SK-N-DZ (cell line): ENCODE results near the gene SOHLH1. TPM values are rescaled to one million over a fixed set of nuclear protein-coding genes. Genes with fewer than 3 reads are reported as not detected.

Experiments used
- DNase-seq: peaks from one replicate; pipeline ENCODE4 v3.0.0-alpha.2; 2015; ENCODE audit warnings: low spot score
- polyA plus RNA-seq, 2 experiments: library from polyadenylated mRNA; depleted of rRNA; stranded (reverse); fragments of >200 nt; gene quantifications; 2 replicates each; pipeline ENCODE4 v1.2.3, GENCODE V29; 2014

The SOHLH1 gene, protein sequence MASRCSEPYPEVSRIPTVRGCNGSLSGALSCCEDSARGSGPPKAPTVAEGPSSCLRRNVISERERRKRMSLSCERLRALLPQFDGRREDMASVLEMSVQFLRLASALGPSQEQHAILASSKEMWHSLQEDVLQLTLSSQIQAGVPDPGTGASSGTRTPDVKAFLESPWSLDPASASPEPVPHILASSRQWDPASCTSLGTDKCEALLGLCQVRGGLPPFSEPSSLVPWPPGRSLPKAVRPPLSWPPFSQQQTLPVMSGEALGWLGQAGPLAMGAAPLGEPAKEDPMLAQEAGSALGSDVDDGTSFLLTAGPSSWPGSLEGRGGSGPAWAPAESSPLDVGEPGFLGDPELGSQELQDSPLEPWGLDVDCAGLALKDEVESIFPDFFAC
- not detected in 2 replicates for polyA plus RNA-seq (2014; cell fraction: cytosol; rRNA removed)
- not detected in 2 replicates for polyA plus RNA-seq (2014; cell fraction: nucleus; rRNA removed)

- no peak for DNase-seq
These were observed at the start of gene SOHLH1 for GRCh38 chr9:135699440-135699839. TSS of gene SOHLH1 (minus strand) at chr9:135699481. CDS start at chr9:135699467, 14 bp downstream.

- no peak for DNase-seq
These were observed 49.4 kb upstream of the SOHLH1 start for GRCh38 chr9:135748676-135749075.

- DNase-seq, result no peak
These were observed 48.0 kb upstream of the SOHLH1 start for GRCh38 chr9:135747311-135747710.

GRCh38 chr9:135746565-135746964 lies 47.3 kb upstream of the SOHLH1 start:
- DNase-seq, result no peak

DNA sequence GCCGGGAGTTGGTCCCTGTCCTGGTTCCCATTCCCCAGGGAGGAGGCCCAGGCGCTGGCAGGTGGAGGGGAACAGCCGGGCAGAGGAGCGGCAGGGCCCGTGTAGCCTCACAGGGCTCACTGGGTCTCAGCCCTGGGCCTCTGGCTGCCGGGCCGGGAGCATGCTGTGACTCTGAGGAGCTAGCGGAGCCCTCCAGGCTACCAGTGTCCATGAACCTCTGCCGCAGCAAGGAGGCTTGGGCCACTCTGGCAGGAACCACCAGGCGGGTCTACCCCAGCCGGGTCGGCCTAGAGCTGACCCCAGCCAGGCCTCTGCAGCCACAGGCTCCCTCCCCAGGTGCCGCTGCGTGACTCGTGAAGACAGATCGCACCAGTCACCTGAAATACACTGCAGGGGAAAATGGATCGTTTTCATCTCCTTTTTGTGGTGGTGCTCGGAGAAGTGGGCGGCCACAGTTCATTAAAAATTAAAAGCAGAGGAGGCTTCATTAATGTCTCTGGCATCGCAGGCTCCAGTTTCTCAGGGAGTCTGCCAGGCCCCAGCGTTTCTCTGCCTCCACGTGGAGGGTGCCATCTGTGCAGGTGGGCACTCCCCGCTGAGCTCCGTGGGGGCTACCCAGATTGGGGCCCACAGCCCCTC lies 46.5 kb upstream of the SOHLH1 start:
- DNase-seq, result no peak

GRCh38 chr9:135745189-135745588 lies 45.9 kb upstream of the SOHLH1 start:
- DNase-seq, result no peak

DNA sequence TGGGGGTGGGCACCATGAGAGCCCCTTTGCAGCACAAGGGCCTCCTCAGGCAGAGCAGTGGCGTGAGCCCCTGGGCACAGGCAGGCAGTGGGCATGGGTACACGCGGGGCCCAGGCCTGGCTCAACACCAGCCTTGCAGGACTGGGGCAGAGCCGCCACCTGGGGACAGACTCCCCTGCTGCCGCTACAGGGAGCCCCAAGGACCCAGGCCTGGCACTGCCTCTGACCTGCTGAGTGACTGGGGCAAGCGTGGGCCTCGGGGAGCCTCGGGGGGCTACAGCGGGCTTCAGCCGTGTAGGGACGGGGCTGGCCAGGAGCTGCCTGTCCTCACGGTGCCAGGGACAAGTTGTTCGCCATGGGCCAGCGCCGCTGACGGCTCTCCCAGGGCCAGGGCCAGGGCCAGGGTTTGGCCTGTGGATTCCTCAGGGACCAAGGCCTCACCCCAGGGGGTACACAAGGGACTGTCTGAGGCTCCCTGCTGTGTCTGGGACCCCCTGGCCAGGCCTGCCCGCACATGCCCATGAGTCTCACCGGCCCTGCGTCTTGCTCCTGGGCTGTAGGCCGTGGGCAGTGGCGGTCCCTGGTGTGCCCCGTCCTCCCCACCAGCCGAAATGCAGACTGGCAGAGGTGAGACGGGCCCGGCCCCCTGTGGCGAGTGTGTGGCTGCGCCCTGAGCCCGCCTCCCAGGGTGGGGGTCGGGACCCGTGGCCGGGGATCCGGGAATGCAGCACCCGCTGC lies 45.2 kb upstream of the SOHLH1 start:
- no peak for DNase-seq

- DNase-seq, result no peak
These were observed 44.5 kb upstream of the SOHLH1 start for GRCh38 chr9:135743546-135744332.

GRCh38 chr9:135743021-135743420 lies 43.7 kb upstream of the SOHLH1 start:
- DNase-seq, result no peak

GRCh38 chr9:135741276-135742219 lies 42.3 kb upstream of the SOHLH1 start:
- no peak for DNase-seq

DNA sequence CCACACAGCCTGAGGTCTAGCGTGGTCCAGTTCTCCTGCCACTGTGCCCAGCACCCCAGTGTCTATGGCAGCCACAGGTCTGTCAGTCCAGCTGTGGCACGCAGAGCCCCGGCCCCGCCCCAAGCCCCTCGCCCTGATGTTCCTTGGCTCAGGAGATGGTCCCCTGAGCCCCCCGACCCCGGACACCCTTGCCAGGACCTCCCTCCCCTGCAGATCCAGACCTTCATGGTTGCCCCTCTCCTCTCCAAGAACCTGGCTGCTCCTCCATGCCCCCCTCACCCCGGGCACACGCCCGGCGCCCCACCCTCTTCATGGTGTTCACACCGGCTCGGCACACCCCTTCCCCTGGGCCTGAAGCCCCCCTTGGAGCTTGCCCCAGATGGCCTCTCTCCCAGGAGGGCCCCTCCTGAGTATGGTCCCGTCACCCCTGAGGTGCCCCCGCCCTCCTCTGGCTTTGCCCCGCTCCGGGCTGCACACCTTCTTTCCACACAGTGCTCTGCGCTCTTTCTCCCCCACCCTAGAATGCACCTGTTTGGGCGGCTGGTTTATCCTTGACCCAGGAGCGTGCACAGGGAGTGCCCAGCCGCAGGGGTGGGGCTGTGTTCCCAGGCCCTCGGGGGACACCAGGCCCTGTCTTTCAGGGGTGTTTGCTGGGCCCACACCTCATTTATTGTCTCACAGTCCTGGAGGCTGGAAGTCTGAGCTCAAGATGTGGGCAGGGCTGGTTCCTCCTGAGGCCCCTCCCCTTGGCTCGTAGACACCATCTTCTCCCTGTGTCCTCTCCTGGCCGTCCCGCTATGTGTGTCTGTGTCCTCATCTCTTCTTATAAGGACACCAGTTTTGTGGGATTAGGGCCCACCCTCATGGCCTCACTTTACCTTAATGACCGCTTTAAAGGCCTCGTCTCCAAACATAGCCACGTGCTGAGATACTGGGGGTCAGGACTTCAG lies 40.3 kb upstream of the SOHLH1 start:
- DNase-seq, result no peak

DNA sequence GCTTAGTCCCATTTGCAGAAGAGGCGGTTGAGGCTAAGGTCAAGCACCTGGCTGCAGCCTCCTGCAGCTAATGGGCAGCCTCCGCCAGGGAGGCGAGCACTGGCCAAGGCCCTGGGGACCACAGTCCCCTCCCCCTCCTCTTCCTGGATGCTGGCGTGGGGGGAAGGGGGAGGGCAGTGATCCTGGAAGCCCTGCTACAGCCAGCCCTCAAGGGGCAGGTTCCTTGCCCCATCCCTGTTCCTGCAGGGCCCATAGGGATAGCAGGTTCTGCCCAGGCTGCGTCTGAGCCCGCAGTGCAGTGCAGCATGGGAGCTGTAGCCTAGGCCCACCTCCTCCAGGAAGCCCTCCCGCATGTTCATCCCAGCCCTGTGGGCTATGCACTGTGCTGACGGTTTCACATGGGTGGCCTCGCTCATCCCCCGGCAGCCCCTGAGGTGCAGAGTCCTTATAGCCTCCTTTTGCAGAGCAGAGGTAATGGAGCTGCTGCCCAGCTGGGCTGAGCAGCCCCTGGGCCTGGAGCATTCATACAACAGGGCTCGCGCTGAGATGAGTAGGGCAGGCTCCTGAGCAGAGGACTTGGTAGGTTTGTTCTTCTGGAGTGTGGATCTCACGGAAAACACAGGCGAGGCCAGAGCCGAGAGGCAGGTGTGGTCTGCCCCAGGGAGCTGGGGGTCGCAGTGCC lies 38.7 kb upstream of the SOHLH1 start:
- no peak for DNase-seq

DNA sequence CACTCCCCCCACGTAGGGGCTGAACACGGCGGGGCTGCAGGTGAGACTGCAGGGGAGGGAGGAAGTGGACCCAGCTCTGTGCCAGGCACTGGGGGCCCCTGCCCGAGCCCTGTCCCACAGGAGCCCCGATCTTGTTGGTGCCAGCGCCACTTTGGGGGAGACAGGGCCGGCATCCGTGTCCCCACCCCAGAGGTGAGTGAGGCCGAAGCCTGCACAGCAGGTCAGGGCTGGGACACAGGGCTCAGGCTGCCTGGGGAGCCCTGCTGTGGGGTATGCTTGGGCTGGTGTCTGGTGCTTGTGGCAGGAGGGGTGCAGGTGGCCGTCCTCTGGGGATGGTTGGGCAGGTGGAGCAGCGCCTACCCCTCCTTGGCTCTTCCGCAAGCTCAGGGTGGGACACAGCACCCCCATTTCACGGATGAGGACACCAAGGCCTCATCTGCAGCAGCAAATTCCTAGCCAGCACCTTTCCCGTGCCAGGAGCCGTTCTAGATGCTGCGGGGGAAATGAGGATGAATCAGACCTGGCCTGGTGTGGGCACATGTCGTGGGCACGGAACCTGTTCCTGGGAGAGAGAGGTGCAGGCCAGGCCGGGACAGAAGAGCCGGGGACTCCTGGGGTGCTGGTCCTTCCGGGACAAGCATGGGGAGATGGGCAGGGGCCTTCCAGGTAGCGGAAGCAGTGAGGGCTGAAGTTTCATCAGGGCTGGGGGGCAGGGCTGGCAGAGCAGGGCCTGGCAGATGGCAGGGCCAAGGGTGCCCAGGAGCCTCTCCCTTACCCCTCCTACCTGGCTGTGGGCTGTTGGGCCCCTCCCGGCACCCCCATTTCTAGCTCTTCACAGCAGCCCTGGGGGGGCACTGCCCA lies 37.9 kb upstream of the SOHLH1 start:
- no peak for DNase-seq

GRCh38 chr9:135736272-135736978 lies 37.1 kb upstream of the SOHLH1 start:
- no peak for DNase-seq

DNA sequence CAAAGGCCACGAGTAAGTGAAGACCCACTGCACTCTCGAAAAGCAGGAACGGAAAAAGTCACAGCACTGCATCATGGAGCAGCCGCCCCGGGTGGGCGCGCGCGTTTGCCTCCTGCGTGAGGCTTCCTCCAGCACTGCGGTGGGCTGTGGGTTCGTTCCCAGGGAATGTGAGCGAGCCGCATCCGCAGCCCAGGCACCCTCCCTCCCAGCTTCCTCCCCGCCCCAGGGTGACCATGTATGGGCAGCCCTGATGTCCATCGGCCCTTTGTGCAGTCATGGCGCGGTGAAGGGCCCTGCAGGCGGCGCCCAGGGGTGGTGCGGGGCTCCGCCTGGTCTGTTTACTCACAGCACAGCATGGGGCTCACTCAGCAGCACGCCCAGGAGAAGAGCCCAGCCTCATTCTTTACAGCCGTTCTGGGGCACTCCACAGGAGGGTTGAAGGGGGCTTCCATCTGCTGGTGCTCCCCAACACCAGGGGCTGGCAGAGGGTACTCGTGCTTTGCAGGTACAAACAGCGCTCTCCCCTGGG lies 35.4 kb upstream of the SOHLH1 start:
- DNase-seq, result no peak

DNA sequence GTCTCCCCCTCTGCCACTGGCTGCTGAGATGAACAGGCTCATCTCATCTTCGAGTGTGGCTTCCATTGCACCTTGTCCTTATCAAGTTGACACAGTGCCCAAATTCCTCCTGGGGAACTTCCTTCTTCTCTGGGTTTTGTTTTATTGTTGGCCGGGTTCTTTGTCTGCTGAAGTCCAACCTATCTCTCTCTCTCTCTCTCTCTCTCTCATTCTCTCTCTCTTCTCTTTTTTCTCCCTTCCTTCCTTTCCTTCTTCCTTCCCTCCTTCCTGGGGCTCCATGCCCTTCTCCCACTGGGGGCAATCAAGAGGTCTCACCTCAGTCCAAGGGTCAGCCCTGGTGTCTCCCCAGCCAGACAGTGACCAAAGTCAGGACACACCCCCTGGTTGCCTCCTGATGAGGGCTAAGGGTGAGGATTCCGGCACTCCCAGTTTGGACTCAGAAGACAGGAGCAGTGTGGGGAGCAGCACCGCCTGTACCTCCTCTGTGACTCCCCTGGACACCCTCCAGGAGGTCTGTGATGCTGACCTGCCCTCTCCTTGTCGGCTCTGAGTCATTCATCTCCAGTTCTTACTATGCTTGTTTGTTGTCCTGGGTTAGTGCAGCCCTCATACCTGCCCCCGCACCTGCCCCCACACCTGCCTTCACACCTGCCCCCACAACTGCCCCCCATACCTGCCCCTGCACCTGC lies 33.4 kb upstream of the SOHLH1 start:
- no peak for DNase-seq
